A549 (cell line): Measurements from ENCODE around the gene SLAIN2. TPM values are rescaled to one million over a fixed set of nuclear protein-coding genes. Genes with fewer than 3 reads are reported as not detected.

Experiments
- ATAC-seq, 2 experiments: fragments of 200-7000 bp in 1 of 2; fragments of >200 bp in 1 of 2; cut with Nextera tagmentation in 1 of 2; cut with Tn5 transposase in 1 of 2; 3 replicates each; pipeline versions ENCODE4 v1.8.0 to v1.9.1; 2018 to 2020; ENCODE audit warnings: mild to moderate bottlenecking in 1 of 2, moderate library complexity in 1 of 2
- CTCF ChIA-PET: fragments of 300-600 bp; sonication (Branson Sonifier 250); formaldehyde crosslinking; extraction: SDS; loops from one replicate; lab custom pipeline; 2021; ENCODE audit warnings: antibody characterized with exemption, inconsistent platforms; lab: Yijun Ruan, JAX
- POLR2A ChIA-PET: fragments of 350-600 bp; formaldehyde crosslinking; extraction: SDS; loops from one replicate; lab custom pipeline; 2021; ENCODE audit warnings: antibody characterized with exemption, inconsistent platforms; lab: Yijun Ruan, JAX
- DNase-seq, 2 experiments: peaks; one replicate each; pipeline versions ENCODE4 v3.0.0 to v3.0.0-alpha.2; 2011 to 2016; ENCODE audit warnings: low read depth in 1 of 2, low spot score in 1 of 2
- FAIRE-seq: peaks from 2 replicates; lab custom pipeline; 2011; peaks lifted over from hg19 to GRCh38; lab: Jason Lieb, UNC
- H3K27ac ChIP-seq, 2 experiments: fragments of >200 bp; sonication (Bioruptor Twin); formaldehyde crosslinking; 3 replicates each; pipeline ENCODE4 v1.5.1; 2016 to 2017
- H3K4me1 ChIP-seq: fragments of >200 bp; sonication (Bioruptor Twin); formaldehyde crosslinking; 3 replicates; pipeline ENCODE4 v1.6.1; 2016
- H3K4me2 ChIP-seq: fragments of >200 bp; sonication (Bioruptor Twin); formaldehyde crosslinking; 3 replicates; pipeline ENCODE4 v1.6.1; 2016
- H3K4me3 ChIP-seq: fragments of >200 bp; sonication (Bioruptor Twin); formaldehyde crosslinking; 3 replicates; pipeline ENCODE4 v1.5.1; 2016
- H3K9me3 ChIP-seq: fragments of >200 bp; sonication (Bioruptor Twin); formaldehyde crosslinking; 3 replicates; pipeline ENCODE4 v1.6.1; 2016
- BCL3 ChIP-seq: fragments of >200 bp; sonication (Bioruptor Twin); formaldehyde crosslinking; IDR thresholded peaks from 3 replicates; pipeline ENCODE4 v1.6.1; 2016
- CHD4 ChIP-seq: fragments of 200-600 bp; sonication (generic); IDR thresholded peaks from 2 replicates; pipeline ENCODE4 v1.6.1; 2016; ENCODE audit warnings: antibody characterized with exemption, mild to moderate bottlenecking, borderline replicate concordance
- E2F6 ChIP-seq: IDR thresholded peaks from 2 replicates; pipeline ENCODE4 v1.6.1; 2012; ENCODE audit warnings: low read depth, borderline replicate concordance
- ESRRA ChIP-seq: fragments of 150-350 bp; IDR thresholded peaks from 2 replicates; pipeline ENCODE4 v1.6.1; 2014; ENCODE audit warnings: mild to moderate bottlenecking, low read length, borderline replicate concordance
- FOSB ChIP-seq: fragments of 250-450 bp; sonication (Bioruptor Pico); IDR thresholded peaks from 2 replicates; pipeline ENCODE4 v1.5.0; 2020; ENCODE audit warnings: mild to moderate bottlenecking, moderate library complexity
- FOSL2 ChIP-seq, 2 experiments: fragments of 450-650 bp in 1 of 2; fragments of >200 bp in 1 of 2; sonication (Bioruptor Twin) in 1 of 2; formaldehyde crosslinking; IDR thresholded peaks; 2 replicates each; pipeline versions ENCODE4 v1.5.0 to v1.6.1; 2016 to 2020; ENCODE audit warnings: mild to moderate bottlenecking in 1 of 2, moderate library complexity in 1 of 2
- GATA3 ChIP-seq: IDR thresholded peaks from 2 replicates; pipeline ENCODE4 v1.6.1; 2012; ENCODE audit warnings: borderline replicate concordance
- HES2 ChIP-seq: fragments of >200 bp; sonication (Bioruptor Twin); formaldehyde crosslinking; IDR thresholded peaks from 2 replicates; pipeline ENCODE4 v1.6.1; 2016
- HOXA7 ChIP-seq: fragments of 250-450 bp; sonication (Bioruptor Pico); IDR thresholded peaks from 2 replicates; pipeline ENCODE4 v1.5.0; 2020; ENCODE audit warnings: mild to moderate bottlenecking, moderate library complexity
- HOXB5 ChIP-seq: fragments of 250-450 bp; sonication (Bioruptor Pico); IDR thresholded peaks from 2 replicates; pipeline ENCODE4 v1.5.0; 2020; ENCODE audit warnings: mild to moderate bottlenecking, moderate library complexity
- JUN ChIP-seq, 2 experiments: fragments of >200 bp; sonication (Bioruptor Twin); formaldehyde crosslinking; IDR thresholded peaks; 2 replicates in 1 of 2; 3 replicates in 1 of 2; pipeline ENCODE4 v1.6.1; 2016 to 2017
- JUNB ChIP-seq: fragments of >200 bp; sonication (Bioruptor Twin); formaldehyde crosslinking; IDR thresholded peaks from 2 replicates; pipeline ENCODE4 v1.6.1; 2016
- MAFK ChIP-seq: fragments of 450-650 bp; IDR thresholded peaks from 2 replicates; pipeline ENCODE4 v1.6.1; 2014; ENCODE audit not compliant: partially characterized antibody
- MAX ChIP-seq: IDR thresholded peaks from 2 replicates; pipeline ENCODE4 v1.6.1; 2012
- PBX3 ChIP-seq: IDR thresholded peaks from 2 replicates; pipeline ENCODE4 v1.6.1; 2012
- POLR2AphosphoS2 ChIP-seq: conservative IDR thresholded peaks from 2 replicates; pipeline ENCODE4 v1.6.1; 2012; ENCODE audit warnings: low read length, improper control_type of control experiment, inconsistent platforms
- RAD21 ChIP-seq, 2 experiments: fragments of >200 bp in 1 of 2; sonication (Bioruptor Twin) in 1 of 2; formaldehyde crosslinking in 1 of 2; IDR thresholded peaks in 1 of 2; conservative IDR thresholded peaks in 1 of 2; 2 replicates in 1 of 2; 3 replicates in 1 of 2; pipeline ENCODE4 v1.6.1; 2012 to 2018; ENCODE audit warnings: inconsistent platforms in 1 of 2
- RARB ChIP-seq: fragments of 250-450 bp; sonication (Bioruptor Pico); IDR thresholded peaks from 2 replicates; pipeline ENCODE4 v1.8.0; 2021; ENCODE audit warnings: mild to moderate bottlenecking, moderate library complexity
- RCOR1 ChIP-seq: fragments of 150-350 bp; IDR thresholded peaks from 2 replicates; pipeline ENCODE4 v1.6.1; 2014; ENCODE audit warnings: antibody characterized with exemption, low read length, low read depth
- RFX5 ChIP-seq: fragments of 450-650 bp; IDR thresholded peaks from 2 replicates; pipeline ENCODE4 v1.7.1; 2014; ENCODE audit warnings: antibody characterized with exemption, mild to moderate bottlenecking, moderate library complexity
- RNF2 ChIP-seq: fragments of 200-600 bp; sonication (generic); IDR thresholded peaks from 2 replicates; pipeline ENCODE4 v1.6.1; 2016; ENCODE audit warnings: low read depth, mild to moderate bottlenecking, antibody characterized with exemption, moderate library complexity, borderline replicate concordance
- SMC3 ChIP-seq: fragments of >200 bp; sonication (Bioruptor Twin); formaldehyde crosslinking; IDR thresholded peaks from 3 replicates; pipeline ENCODE4 v1.6.1; 2018; ENCODE audit warnings: inconsistent platforms
- TFCP2L1 ChIP-seq: fragments of 250-450 bp; sonication (Bioruptor Pico); IDR thresholded peaks from 2 replicates; pipeline ENCODE4 v1.5.0; 2021; ENCODE audit warnings: mild to moderate bottlenecking
- ZSCAN20 ChIP-seq: fragments of 250-450 bp; sonication (Bioruptor Pico); IDR thresholded peaks from 2 replicates; pipeline ENCODE4 v1.8.0; 2022; ENCODE audit warnings: mild to moderate bottlenecking, moderate library complexity
- WGBS: methylation state at CpG from one replicate; pipeline ENCODE4 v1.1.6; 2017; ENCODE audit errors: missing lambda C conversion rate; 5-methylcytosine and 5-hydroxymethylcytosine counted together
- polyA plus RNA-seq, 4 experiments: library from polyadenylated mRNA; depleted of rRNA in 3 of 4; stranded (reverse); fragments of >200 nt; fragmentation: RNase III in 1 of 4; extraction: RNeasy Plus Mini Kit Qiagen cat#74134 plus additional on column Dnase treatment in 1 of 4; gene quantifications; 2 replicates in 3 of 4; 3 replicates in 1 of 4; pipeline ENCODE4 v1.2.3, GENCODE V29; 2011 to 2017
- TF ChIP-seq, protein P1 (sequence below): fragments of 150-350 bp; IDR thresholded peaks from 2 replicates; pipeline ENCODE4 v1.6.1; 2014; ENCODE audit warnings: low read depth, mild to moderate bottlenecking, low read length

Gene SLAIN2
- polyA plus RNA-seq, 2 of the 4 experiments (the other 2 are of a cell fraction): 14.4 to 14.6 TPM

DNA sequence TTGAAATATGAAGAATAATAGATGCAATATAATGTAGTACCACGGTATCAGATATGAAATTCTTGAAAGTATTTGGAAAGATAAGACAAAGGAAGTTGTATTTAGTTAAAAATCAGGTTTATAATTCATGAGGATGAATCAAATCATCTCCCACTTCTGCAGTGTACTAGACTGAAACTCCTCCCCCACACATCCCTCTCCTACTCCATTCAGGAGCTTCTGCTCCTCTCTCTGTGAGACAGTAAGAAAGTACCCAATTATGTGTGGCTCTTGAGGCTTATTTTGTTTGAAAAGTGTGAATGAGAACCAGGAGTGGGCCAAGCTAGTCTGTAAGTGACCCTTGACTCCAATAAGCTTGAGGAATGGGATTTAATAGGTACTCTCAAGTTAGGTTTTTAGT is 9.5 kb downstream of the SLAIN2 start (continued):
- TF ChIP-seq JUN (IDR thresholded peaks at IDR 0.05) (no peak), JUNB (no peak)

GRCh38 chr4:48352793-48353192 is 11.5 kb downstream of the SLAIN2 start:
- DNase-seq: no peak
- Histone ChIP-seq H3K9me3 (no peaks in the 10 kb centered on the region), H3K4me1 (peaks cover 3% of the 10 kb centered on the region; the same call in 2 of the 3 replicates), H3K4me2 (no peak overlapping the region), H3K4me3 (no peak overlapping the region), H3K27ac (no peak overlapping the region)
- ChIA-PET CTCF (no interaction called here), POLR2A (no interaction called here)
- TF ChIP-seq, protein P1, sequence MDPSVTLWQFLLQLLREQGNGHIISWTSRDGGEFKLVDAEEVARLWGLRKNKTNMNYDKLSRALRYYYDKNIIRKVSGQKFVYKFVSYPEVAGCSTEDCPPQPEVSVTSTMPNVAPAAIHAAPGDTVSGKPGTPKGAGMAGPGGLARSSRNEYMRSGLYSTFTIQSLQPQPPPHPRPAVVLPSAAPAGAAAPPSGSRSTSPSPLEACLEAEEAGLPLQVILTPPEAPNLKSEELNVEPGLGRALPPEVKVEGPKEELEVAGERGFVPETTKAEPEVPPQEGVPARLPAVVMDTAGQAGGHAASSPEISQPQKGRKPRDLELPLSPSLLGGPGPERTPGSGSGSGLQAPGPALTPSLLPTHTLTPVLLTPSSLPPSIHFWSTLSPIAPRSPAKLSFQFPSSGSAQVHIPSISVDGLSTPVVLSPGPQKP: no peak
- TF ChIP-seq ESRRA (no peak), POLR2AphosphoS2 (no peak), TFCP2L1 (CRISPR knock-in tag) (no peak), RNF2 (no peak), RCOR1 (no peak), HES2 (no peak), GATA3 (no peak), E2F6 (no peak), FOSL2 (IDR thresholded peaks at IDR 0.05) (no peak), FOSL2 (CRISPR knock-in tag; IDR thresholded peaks at IDR 0.05) (no peak), RFX5 (no peak), HOXA7 (CRISPR knock-in tag) (no peak), FOSB (CRISPR knock-in tag) (no peak), JUNB (no peak), SMC3 (no peak), MAFK (no peak), ZSCAN20 (CRISPR knock-in tag) (no peak)
- WGBS: 83% methylated on average over 4 of the region's 4 CpGs
- FAIRE-seq: no peak
- no peak for ATAC-seq

DNA sequence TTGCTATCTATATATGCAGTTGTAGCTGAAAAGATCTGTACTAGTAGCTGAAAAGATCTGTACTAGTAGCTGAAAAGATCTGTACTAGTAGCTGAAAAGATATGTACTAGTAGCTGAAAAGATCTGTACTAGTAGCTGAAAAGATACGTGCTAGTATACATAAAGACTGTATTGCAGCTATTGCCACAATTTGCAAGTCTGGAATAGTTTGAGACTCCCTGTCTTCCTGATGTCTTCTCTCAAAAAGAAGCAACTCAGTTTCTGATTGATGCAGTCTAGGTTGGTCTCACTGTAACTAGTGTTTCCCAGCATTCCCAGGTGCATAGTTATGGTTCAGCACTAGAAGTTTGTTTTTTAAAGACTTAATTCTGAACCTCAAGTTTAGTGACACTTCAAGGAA is 15.0 kb downstream of the SLAIN2 start:
- Histone ChIP-seq H3K4me2 (no peak overlapping the region), H3K4me1 (peaks cover 16% of the 10 kb centered on the region), H3K4me3 (no peak overlapping the region), H3K9me3 (no peaks in the 10 kb centered on the region), H3K27ac (no peak overlapping the region)
- ATAC-seq: no peak
- no peak for DNase-seq
- ChIA-PET POLR2A (no interaction called here), CTCF (no interaction called here)
- 67% methylated on average over 1 of the region's 1 CpG for WGBS
- TF ChIP-seq BCL3: no peak
- TF ChIP-seq MAX: no peak
- no peak for TF ChIP-seq PBX3
- TF ChIP-seq RARB (CRISPR knock-in tag): no peak
- TF ChIP-seq MAFK: no peak
- no peak for TF ChIP-seq HOXB5 (CRISPR knock-in tag)
- no peak for TF ChIP-seq POLR2AphosphoS2
- TF ChIP-seq RNF2: no peak
- no peak for TF ChIP-seq HES2
- TF ChIP-seq ESRRA: no peak
- TF ChIP-seq CHD4: no peak
- no peak for TF ChIP-seq GATA3
- no peak for TF ChIP-seq RFX5
- TF ChIP-seq RAD21 (conservative IDR thresholded peaks at IDR 0.05 in 1 of 2, IDR thresholded peaks at IDR 0.05 in 1 of 2): no peak
- no peak for FAIRE-seq
